BE2C (cell line): ENCODE results near the gene PLEK2.

Experiments
- DNase-seq: peaks from one replicate; pipeline ENCODE4 v3.0.0-alpha.2; 2020
- H3K27me3 ChIP-seq: fragments of 250-450 bp; sonication (Bioruptor Pico); 2 replicates; pipeline ENCODE4 v1.5.1; 2020; ENCODE audit warnings: mild to moderate bottlenecking
- H3K36me3 ChIP-seq: fragments of 250-450 bp; sonication (Bioruptor Pico); 2 replicates; pipeline ENCODE4 v1.5.1; 2020; ENCODE audit warnings: mild to moderate bottlenecking
- H3K4me1 ChIP-seq: fragments of 250-450 bp; sonication (Bioruptor Pico); 2 replicates; pipeline ENCODE4 v1.5.1; 2020
- H3K4me3 ChIP-seq: 2 replicates; pipeline ENCODE4 v1.5.1; 2011; ENCODE audit warnings: low read depth, low read length
- H3K9me3 ChIP-seq: fragments of 250-450 bp; sonication (Bioruptor Pico); 2 replicates; pipeline ENCODE4 v1.5.1; 2020
- TF ChIP-seq, protein P1 (sequence below): IDR thresholded peaks from 2 replicates; pipeline ENCODE4 v1.5.1; 2012; ENCODE audit warnings: mild to moderate bottlenecking, low read depth, low read length

Gene PLEK2

DNA sequence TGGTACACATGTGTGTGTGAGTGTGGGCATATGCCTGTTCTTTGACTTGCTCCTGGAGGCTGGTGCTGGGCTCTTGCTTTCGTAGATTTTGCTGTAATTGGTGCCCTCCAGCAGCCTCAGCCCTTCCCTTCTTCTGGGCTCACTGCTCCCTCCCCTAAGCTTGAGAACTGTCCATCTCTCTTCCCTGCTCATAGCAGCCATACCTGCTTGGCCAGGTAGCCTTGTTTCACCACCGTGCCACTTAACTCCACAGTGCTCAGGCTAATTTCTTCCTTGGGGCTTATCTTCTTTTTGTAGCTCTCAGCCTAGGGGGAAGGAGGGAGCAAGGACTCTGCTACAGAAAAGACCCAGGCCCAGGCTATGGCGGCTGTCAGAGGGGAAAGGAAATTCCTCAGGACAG lies 19.8 kb downstream of the PLEK2 start:
- no peaks in the 10 kb centered on the region for H3K36me3 ChIP-seq
- TF ChIP-seq, protein P1, sequence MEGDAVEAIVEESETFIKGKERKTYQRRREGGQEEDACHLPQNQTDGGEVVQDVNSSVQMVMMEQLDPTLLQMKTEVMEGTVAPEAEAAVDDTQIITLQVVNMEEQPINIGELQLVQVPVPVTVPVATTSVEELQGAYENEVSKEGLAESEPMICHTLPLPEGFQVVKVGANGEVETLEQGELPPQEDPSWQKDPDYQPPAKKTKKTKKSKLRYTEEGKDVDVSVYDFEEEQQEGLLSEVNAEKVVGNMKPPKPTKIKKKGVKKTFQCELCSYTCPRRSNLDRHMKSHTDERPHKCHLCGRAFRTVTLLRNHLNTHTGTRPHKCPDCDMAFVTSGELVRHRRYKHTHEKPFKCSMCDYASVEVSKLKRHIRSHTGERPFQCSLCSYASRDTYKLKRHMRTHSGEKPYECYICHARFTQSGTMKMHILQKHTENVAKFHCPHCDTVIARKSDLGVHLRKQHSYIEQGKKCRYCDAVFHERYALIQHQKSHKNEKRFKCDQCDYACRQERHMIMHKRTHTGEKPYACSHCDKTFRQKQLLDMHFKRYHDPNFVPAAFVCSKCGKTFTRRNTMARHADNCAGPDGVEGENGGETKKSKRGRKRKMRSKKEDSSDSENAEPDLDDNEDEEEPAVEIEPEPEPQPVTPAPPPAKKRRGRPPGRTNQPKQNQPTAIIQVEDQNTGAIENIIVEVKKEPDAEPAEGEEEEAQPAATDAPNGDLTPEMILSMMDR = no peak

DNA sequence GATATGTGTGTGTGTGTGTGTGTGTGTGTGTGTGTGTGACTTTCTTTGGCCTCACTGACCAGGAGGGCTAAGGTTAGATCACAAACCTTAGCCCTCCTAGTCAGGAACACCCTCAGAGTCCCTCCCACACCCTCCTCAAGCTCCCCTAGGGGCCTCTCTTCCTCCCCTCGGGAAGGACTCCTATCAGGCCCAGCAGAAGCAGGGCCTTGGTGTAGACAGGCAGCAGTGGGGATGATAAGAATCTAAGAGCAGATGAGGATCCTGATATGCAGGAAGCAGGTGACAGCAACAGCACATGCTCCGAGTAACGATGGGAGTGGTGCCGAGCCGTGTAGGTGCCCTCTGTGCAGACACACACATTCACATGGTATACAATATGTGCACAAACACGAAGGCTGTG lies 20.7 kb downstream of the PLEK2 start:
- TF ChIP-seq, protein P1 = no peak

More for the DNA sequence above, 19.8 kb downstream of the PLEK2 start:
- Histone ChIP-seq H3K4me3 (no peak overlapping the region), H3K4me1 (no peaks in the 10 kb centered on the region), H3K27me3 (no peaks in the 10 kb centered on the region), H3K9me3 (no peaks in the 10 kb centered on the region)
- DNase-seq = no peak

DNA sequence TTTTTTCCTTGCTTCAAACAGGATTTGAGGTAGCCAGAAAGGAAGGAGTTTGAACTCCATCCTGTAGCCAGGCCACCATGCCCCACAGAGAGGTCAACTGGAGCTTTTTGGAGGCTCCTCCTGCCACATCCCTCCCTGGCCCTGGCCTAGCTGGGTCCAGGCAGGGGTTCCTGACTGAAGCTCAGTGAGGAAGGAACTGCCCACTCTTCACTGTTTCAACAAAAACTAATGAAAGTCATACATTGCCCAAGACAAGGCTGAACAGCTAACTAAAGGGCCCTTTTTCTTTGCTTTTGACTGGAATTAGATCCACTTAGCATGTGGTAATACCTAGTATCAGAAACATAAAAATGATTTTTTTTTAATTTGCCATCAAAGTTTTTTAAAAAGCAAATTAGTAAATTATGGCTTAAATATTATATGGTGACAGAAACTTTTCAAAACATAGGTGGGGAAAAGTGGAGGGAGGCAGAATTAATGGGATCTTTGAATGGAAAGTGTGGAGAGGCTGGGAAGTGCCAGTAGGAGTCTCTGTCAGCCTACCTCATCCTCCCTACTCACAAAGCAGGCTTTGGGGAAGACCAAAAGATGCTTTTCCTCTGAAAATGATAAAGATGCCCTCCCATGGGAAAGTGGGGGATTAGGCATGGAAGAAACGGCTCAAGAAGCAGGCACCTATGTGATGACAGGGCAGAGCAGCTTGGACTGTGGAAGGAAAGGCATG lies 22.0 kb downstream of the PLEK2 start:
- TF ChIP-seq, protein P1 = no peak
- no peak overlapping the region for H3K4me3 ChIP-seq
- H3K4me1 ChIP-seq = no peaks in the 10 kb centered on the region
- peaks cover 10% of the 10 kb centered on the region for H3K36me3 ChIP-seq
- no peaks in the 10 kb centered on the region for H3K27me3 ChIP-seq
- no peak for DNase-seq
- H3K9me3 ChIP-seq = no peaks in the 10 kb centered on the region

More for the DNA sequence above, 20.7 kb downstream of the PLEK2 start:
- Histone ChIP-seq H3K9me3 (no peaks in the 10 kb centered on the region), H3K4me3 (no peak overlapping the region), H3K27me3 (no peaks in the 10 kb centered on the region), H3K4me1 (no peaks in the 10 kb centered on the region), H3K36me3 (no peaks in the 10 kb centered on the region)
- DNase-seq = no peak

DNA sequence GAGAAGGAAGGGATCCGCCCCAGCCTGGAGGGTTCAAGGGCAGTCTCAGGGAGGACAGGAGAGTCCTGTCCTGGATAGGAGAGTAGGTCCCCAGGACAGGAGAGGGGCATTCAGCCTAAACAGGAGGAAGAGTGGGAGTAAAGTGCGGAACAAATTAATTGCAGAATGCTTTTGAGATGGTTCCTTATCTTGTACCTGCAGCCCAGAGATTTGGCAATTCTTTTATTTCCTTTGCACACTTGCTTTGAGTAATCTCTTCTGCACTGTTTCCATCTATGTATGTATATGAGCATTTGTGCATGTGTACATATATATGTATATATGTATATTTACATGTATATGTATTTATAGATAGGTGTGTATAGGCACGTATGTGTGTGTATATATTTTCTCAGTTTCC lies 22.7 kb downstream of the PLEK2 start:
- no peak overlapping the region for H3K4me3 ChIP-seq
- no peaks in the 10 kb centered on the region for H3K9me3 ChIP-seq
- TF ChIP-seq, protein P1 = no peak
- no peaks in the 10 kb centered on the region for H3K4me1 ChIP-seq
- peaks cover 17% of the 10 kb centered on the region for H3K36me3 ChIP-seq
- H3K27me3 ChIP-seq = no peaks in the 10 kb centered on the region
- DNase-seq = no peak

DNA sequence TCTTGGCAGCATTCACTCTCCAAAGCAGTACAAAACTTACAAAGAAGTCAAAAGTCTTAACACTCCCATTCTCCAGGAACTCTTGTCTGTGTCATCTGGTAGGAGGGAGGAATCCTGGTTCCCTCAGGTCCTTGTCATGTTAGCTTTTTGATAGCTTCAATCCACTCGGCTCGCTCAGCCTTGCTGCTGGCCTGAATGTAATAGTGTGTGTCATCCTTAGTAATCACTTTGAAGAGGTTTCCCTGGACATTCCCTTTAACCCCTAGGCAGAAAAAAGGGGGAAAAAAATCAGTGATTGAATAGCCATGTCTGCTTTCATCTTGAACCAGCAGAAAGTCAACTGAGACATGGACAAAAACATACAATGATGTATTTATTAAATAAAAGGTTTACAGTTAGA lies 24.8 kb downstream of the PLEK2 start:
- H3K27me3 ChIP-seq = no peaks in the 10 kb centered on the region
- TF ChIP-seq, protein P1 = no peak
- no peak overlapping the region for H3K4me3 ChIP-seq
- H3K36me3 ChIP-seq = peaks cover 35% of the 10 kb centered on the region
- H3K9me3 ChIP-seq = no peaks in the 10 kb centered on the region
- DNase-seq = no peak
- no peaks in the 10 kb centered on the region for H3K4me1 ChIP-seq

DNA sequence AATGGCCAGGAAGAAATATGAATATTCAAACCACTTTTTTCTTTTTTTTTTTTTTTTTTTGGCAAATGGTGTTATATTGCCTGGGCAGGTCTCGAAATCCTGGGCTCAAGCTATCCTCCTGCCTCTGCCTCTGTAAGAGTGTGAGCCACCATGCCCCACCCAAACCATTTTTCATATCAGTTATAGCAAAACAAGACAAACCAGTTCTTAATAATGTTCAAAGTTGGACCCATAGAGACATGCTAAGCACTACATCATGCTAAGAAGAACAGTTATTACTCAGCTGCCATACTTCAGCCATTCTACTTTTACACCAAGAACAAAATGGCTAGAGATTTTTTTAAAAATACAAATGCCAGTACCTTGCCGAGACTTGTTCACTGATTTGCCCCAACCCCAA lies 26.3 kb downstream of the PLEK2 start:
- no peaks in the 10 kb centered on the region for H3K27me3 ChIP-seq
- H3K36me3 ChIP-seq = peaks cover 50% of the 10 kb centered on the region
- H3K4me3 ChIP-seq = no peak overlapping the region
- TF ChIP-seq, protein P1 = no peak
- no peaks in the 10 kb centered on the region for H3K9me3 ChIP-seq
- DNase-seq = no peak
- no peaks in the 10 kb centered on the region for H3K4me1 ChIP-seq
